GM10266 (cell line): ENCODE measurements around the gene RGS16.

Experiments
- DNase-seq: peaks from one replicate; pipeline ENCODE4 v3.0.0; 2012; ENCODE audit errors: extremely low spot score
- CTCF ChIP-seq: IDR thresholded peaks from 2 replicates; pipeline ENCODE4 v1.5.1; 2012; ENCODE audit warnings: mild to moderate bottlenecking, low read depth; ENCODE audit not compliant: control insufficient read depth, insufficient read depth; ENCODE audit errors: missing control alignments

Gene RGS16

GRCh38 chr1:182625024-182625423 lies 20.8 kb upstream of the RGS16 start:
- no peak for DNase-seq
- TF ChIP-seq CTCF, result no peak

- TF ChIP-seq CTCF, result no peak
- no peak for DNase-seq
These were observed 20.4 kb upstream of the RGS16 start for GRCh38 chr1:182624577-182624976.

GRCh38 chr1:182622901-182623528 lies 18.8 kb upstream of the RGS16 start:
- TF ChIP-seq CTCF, result no peak
- no peak for DNase-seq

- TF ChIP-seq CTCF, result no peak
- no peak for DNase-seq
These were observed 17.7 kb upstream of the RGS16 start for GRCh38 chr1:182621906-182622305.

- TF ChIP-seq CTCF, result no peak
- no peak for DNase-seq
These were observed 16.9 kb upstream of the RGS16 start for GRCh38 chr1:182620924-182621585.

- TF ChIP-seq CTCF, result no peak
- no peak for DNase-seq
These were observed 13.7 kb upstream of the RGS16 start for GRCh38 chr1:182617734-182618351.

- TF ChIP-seq CTCF, result no peak
- no peak for DNase-seq
These were observed 12.8 kb upstream of the RGS16 start for GRCh38 chr1:182617014-182617429.
